ENCODE results near the gene WDFY3.

GRCh38 chr4:84925558-84925957, 40.9 kb downstream of the WDFY3 start:
- TF ChIP-seq CTCF (conservative IDR thresholded peaks at IDR 0.05; ENCODE audit: low read length) (no peak), EZH2phosphoT487 (IDR thresholded peaks at IDR 0.05; ENCODE audit: borderline replicate concordance) (no peak)
